Mammary epithelial cell (primary cell): Measurements from ENCODE around the gene DVL2.

ENCODE experiments used
- CTCF ChIP-seq, 2 donors: IDR thresholded peaks in 1 of 2; conservative IDR thresholded peaks in 1 of 2; 2 replicates each; pipeline ENCODE4 v1.5.1; 2011 to 2012; ENCODE audit warnings: inconsistent platforms in 2 of 2, low read length in 2 of 2, mild to moderate bottlenecking in 2 of 2, control low read depth in 1 of 2, low read depth in 1 of 2; ENCODE audit not compliant: insufficient read depth in 1 of 2; ENCODE audit errors: extremely low read depth in 1 of 2
- EZH2 ChIP-seq: IDR thresholded peaks from 2 replicates; pipeline ENCODE4 v1.6.1; 2012; ENCODE audit warnings: low read length, inconsistent platforms, borderline replicate concordance

- TF ChIP-seq CTCF (conservative IDR thresholded peaks at IDR 0.05 in 1 of 2, IDR thresholded peaks at IDR 0.05 in 1 of 2; ENCODE audit: extremely low read depth in 1 of 2, insufficient read depth in 1 of 2, low read depth in 1 of 2, low read length in 2 of 2) (no peak), EZH2 (no peak)
These were observed 29.4 kb downstream of the DVL2 start for GRCh38 chr17:7204828-7205461.
